ENCODE results near the gene VOPP1.
"Not testable (repeated sequence)": the region's sequence is repeated elsewhere in the genome, so short reads cannot be mapped to it uniquely, and the experiment has no call there.

VOPP1 gene, protein sequence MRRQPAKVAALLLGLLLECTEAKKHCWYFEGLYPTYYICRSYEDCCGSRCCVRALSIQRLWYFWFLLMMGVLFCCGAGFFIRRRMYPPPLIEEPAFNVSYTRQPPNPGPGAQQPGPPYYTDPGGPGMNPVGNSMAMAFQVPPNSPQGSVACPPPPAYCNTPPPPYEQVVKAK
- 64.7 to 106 (median 87.8) reads per million in 3 experiments for total RNA-seq

DNA sequence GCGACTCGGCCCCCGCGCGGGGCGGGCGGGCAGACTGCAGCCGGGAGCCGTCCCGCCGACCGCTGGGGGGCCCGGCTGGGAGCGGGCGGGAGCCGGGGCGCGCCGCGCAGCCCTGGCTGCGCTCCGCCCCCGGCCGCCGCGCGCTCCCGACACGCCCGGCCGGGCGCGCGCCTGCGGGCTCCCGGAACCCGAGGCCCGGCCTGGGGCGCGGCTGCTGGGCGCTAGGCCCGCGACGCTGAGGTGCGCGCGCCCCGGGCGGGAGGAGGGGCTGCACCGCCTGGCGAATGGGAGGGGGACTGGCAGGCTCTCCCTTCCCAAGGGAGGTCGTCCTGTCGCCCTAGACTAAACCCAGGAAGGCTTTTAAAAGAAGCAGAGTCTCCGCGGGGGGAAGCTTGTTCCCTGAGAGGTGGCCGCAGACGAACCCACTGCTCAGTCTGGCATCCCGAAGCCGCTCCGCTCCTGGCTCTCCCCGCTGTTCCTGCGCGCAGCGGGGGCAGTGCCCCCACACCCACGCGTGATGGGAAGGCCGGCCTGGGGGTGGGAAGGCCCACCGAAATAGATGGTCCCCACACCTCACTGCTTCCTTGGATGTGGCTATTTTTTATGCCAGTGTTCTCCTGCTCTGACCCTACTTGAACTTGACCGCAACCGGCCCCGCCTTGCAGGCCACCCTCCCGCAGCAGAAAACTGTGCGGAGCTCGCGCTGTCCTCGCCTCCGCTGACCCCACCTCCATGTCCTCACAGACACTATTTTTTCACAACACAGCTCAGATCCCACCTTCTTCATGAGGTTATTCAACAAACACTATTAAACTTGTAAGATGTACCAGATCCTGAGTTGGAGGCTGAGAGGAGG is at the start of gene VOPP1:
VOPP1 (minus strand) TSS at position 125 of the 856 bp plus-strand sequence. CDS start 178 bp downstream, outside the sequence.
- DNase-seq, result peak; percentile 65

DNA sequence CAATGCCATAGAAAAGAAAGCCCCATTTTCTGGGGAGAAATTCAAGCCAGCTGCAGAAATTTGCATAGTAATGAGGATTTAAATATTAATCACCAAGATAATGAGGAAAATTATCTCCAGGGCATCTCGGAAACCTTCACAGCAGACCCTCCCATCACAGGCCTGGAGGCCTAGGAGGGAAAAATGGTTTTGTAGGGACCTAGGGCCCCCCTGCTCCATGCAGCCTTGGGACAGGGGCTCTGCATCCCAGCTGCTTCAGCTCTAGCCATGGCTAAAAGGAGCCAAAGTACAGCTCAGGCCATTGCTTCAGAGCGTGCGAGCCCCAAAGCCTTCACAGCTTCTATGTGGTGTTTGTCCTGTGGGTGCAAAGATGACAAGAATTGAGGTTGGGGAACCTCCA is 46.6 kb upstream of the VOPP1 start:
- DNase-seq, result no peak

DNA sequence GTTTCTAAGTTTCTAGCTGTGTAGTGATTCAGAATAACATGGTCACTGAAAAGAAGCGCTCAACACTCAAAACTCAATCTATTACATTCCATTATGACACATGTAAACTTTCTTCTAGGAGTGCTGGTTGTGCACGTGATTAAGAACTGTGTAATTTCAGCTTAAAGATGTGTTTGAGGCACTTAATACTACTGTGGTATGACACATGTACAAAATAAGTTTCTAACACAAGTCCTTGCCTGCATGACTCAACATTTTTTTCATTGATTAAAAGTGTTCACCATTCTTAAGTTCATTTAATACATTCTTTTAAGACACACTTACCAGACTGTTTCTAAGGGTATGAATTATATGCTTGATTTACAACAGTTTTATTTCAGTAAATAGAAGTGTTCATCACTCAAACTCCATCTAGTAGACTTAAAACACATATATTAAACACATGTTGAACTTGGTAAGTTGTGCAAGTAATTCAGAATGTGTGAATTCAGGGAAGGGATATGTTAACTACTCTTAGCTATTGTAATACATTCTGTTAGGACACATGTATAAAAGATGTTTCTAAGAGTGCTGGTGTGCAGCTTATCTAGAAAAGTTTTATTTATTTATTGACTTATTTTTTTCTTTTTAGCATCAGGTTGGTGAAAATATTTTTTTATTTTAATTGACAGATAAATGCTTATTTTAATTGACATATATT is 42.2 kb upstream of the VOPP1 start:
- DNase-seq, result not testable (repeated sequence)

DNA sequence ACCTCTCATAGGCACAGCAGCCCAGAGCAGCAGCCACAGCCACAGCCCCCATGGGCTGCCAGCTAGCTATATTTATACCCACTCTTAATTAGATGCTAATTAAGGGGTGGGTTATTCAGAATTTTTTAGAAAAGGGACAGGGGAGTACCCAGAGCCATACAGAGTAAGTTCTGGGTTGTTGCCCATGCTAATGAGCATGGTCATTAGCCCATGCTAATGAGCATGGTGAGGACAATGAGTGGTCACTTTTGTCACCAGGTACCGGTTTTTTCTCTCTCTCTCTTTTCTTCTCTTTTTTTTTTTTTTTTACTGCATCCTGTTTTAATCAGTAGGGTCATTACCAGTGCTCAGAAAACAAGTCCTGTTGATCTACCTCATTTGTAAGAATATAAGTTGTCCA is 37.4 kb upstream of the VOPP1 start:
- DNase-seq, result not testable (repeated sequence)

DNA sequence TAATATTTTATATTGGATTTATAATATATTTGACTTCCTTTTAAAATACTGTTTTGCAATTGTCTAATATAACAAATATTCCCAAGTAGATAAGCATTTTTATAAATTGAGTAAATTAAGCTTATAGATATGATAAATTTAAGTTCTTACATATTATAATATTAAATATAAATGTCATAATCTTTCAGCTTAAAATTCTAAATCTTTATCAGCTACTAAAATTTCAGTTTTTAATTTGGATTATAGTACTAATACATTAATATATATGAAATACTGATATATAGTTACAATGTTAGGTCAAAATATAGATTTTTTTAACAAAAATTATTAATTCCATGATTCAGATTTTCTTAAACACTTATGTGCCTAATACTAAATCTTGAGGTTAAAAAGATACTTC is 33.4 kb upstream of the VOPP1 start:
- not testable (repeated sequence) for DNase-seq

DNA sequence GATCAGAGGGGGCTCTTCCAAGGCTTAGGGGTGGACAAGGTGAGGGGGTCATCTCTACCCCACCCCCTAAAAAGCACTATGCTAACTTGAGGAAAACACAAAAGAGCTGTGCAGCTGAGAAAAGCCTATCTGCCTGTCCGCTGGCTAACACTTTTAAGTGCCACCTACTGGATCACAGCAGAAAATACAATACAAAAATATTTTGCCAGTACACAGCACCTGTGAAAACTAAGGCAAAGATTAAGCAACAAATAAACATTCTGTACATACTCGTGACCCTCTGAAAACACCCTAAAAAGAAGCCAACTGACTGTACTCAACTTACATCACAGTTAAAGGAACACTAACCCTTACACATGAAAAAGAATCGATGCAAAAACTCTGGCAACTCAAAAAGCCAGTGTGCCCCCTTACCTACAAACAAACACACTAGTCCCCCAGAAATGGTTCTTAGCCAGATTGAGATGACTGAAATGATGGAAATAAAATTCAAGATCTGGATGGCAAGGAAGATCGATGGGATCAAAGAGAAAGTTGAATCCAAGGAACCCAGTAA is 25.7 kb upstream of the VOPP1 start:
- peak; percentile 22 for DNase-seq

DNA sequence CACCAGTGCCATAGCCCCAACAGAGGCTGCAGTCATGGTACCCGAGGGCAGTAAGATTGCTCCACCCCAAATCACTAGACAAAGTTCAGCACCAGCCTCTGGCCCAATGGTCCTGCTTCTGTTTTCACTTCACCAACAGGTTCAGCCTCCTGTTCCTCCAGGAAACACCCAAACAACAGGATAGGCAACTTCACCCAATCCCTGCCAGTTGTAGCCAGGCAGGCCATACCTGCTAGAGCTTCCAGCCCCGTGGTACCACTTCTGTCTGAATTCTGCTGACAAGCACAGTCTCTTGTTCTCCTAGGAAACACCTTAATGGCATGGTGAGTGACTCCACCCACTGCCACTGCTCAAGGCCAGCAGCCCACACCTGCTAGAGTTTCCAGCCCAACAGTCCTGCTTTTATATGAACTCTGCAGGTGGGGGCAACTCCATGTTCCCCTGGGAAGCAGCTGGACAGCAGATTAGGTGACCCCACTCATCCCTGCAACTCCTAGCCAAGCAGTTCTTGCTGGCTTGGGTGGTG is 25.0 kb upstream of the VOPP1 start:
- DNase-seq, result not testable (repeated sequence)

DNA sequence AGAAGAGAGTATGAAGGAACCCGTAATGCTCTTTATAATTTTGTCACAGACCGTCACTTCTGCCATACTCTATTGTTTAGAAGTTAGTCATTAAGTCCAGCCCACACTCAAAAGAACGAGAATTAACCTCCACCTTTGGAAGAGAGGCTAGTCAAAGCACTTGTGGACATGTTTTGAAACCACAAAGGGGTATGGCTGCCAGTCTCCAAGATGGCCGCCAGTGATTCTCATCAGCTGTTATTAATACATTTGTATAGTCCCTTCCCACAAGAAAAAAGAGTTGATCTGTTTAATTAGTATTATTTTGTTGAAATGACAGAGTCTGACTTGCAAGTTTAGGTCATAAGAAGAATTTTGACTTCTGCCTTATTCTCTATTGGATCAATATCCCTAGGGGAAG is 23.2 kb upstream of the VOPP1 start:
- no peak for DNase-seq

DNA sequence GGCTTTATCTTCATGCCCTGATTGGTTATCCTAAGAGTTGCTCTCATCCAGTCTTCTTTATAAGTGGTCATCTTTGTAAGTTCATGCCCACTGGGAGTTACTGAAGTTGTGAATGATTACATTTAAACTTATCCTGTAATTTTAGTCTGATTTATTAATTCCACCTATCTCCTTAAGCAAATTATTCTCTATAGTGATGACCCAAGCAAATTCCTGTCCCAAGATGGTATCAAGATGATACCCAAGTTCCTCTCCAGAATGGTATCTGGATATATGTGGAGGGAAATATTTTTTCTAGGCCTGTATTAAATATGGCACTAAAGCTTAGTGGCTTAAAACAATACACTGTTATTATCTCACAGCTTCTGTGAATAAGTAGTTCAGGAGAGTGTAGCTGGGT is 22.6 kb upstream of the VOPP1 start:
- DNase-seq, result no peak

DNA sequence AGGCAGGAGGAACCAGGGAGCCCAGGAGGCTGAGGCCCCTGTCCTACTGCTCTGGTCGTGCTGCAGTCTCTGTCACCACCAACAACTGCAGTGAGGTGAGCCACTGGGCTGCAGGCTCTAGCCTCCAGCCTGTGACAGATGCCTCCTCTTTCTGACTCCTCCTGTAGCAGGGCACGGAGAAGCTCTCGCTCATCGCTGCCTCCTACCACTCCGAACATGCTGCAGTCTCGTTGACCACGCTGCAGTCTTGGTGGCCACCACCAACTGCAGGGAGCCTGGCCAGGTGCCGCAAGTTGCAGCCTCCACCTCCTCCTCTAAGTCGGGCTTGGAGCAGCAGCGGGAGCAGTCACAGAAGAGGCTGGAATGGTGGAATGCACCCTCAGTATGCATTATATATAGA is 22.1 kb upstream of the VOPP1 start:
- no peak for DNase-seq

DNA sequence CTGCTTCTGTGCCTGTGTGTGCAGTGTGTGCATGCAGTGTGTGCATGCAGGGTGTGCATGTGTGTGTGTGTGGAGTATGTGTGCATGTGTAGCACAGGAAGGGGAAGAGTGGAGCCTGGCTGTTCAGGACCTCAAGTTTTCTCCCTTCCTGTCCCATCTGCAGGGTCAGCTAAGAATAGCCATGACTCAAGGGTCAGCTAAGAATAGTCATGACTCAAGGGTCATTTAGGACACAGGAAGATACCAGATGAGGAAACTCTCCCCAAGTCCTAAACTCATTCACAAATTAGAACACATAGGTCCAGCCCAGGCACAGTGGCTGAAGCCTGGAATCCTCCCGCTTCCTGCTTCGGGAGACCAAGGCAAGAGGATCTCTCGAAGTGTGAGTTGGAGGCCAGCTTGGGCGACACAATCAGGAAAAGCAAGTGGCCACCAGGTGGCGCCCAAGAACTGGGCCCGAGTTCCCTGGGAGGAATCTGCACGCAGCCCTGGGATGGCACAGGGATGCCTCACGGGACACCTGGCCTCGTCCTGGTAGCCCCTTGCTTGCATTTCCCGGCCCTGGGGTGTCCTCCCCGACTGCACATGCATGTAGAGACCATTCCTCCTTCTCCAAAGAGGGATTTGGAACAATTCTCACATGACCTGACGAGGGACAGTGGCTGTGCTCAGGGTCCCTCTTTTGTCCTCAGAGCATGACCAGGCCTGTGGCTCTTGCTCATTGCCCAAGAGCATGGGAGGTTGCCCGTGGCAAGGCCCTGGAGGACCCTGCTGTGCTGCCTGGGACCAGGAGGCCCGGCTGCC is 21.4 kb upstream of the VOPP1 start:
- DNase-seq, result peak; percentile 45

DNA sequence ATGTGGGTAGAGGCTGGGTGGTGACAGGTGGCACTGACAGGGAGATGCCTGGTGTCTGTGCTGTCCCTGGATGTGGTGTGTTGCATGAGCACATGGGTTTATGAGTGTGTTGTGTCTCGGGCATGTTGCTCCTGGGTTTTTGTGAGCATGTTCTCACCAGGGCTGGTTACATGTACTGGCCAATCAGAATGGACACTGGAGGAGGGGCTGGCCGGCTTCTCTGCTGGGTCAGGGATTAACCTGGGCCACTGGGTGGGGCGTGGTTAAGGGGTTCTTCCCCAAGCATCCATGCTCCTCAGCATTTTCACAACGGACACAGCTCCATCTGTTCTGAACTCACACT is 20.8 kb upstream of the VOPP1 start:
- DNase-seq, result no peak

DNA sequence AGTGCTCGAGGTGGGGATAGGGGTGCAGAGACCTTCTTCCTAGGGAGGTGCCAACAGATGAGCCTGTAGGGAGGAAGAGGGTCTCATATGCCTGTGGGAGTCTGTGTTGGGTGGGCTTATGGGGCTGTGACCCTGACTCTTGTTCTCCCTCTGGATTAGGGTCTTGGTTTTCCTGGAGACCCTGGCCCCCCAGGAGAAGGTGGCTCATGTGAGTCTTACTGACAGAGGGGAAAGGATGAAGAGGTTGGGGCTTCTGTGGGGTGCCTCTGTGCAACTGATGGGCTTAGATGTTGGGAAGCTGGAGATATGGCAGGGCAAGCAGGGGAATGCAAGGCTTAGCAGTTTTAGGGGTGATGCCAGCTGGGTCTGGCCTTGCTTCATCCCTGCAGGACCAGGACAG is 20.2 kb upstream of the VOPP1 start:
- no peak for DNase-seq

DNA sequence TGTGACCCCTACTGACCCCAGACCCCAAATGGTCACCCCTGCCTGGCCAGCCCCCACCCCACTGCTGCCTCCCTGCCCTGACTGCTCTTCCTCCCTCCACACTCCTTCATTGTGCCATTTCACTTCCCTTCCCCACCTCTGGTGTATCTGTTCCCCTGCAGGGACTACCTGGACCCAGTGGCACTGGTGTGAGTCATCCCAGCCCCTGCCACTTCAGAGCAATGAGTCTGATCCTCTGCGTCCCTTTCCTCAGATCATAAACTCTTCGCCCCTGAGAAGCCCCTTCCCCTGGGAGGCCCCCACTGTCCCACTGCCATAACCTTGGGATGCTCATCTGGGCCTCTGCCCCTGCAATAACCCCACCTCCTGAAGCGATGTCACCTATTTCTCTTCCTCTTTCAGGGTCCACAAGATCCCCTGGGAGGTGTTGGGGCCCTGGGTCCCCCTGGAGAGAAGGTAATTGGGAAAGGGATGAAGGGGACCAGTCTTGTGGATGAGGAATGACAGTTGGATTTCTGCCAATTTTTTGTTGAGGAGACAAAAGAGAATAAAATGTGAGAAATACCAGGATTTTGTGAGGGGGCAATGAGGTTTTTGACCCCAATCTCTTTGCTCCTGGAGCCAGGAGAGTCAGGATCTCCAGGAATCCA is 19.1 kb upstream of the VOPP1 start:
- DNase-seq, result no peak

DNA sequence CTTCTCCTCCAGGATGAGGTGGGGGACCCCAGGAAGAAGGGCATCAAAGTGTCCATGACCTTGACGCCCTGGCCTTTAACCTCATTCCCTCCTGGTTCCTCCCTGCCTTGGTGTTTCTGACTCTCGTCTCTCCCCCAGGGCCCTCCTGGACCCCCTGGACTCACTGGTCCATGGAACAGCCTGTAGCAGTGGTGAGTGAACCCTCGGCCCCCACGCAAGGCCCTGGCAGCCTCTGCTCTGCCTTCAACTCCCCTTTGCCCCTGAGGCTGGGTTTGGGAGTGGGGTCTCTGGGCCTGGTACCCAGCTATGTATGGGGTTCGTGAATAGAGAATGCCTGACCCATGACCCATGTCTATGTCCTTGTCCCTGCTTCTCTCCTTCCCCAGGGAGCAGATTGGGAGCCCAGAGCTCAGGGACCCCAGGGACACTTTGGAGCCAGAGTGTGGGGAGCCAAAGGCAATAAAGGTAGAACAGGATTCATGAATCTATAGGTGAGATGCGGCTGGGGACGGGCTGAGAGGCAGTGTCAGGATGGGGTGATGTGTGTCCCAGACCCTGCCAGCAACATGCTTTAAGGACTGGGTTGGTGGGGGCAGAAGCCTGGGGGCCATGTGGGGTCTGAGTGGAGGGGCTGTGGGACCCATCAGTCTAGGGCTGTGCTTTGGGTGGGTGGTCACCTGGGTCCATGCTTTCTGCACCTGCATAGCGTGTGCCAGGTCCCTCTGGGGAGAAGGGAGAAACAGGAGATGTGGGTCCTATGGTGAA is 18.4 kb upstream of the VOPP1 start:
- DNase-seq, result no peak

DNA sequence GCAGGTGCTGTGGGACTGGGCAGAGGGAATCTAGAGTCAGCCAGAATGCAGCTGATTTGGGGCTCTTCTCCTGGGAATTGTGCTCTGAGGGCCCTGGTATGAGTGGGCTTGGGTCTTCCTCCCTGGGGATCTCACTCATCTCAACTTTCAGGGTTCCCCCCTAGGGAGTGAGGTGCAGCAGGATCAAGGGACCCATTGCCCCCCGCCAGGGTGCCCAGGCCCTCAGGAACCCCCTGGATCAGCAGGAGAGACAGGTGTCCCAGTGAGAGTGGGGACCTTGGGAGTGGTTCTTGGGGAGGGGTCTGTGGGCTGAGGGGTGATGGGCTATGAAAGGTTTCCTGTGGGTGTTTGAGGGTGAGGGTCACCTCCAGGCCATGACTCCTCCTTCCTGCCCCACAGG is 17.6 kb upstream of the VOPP1 start:
- no peak for DNase-seq

DNA sequence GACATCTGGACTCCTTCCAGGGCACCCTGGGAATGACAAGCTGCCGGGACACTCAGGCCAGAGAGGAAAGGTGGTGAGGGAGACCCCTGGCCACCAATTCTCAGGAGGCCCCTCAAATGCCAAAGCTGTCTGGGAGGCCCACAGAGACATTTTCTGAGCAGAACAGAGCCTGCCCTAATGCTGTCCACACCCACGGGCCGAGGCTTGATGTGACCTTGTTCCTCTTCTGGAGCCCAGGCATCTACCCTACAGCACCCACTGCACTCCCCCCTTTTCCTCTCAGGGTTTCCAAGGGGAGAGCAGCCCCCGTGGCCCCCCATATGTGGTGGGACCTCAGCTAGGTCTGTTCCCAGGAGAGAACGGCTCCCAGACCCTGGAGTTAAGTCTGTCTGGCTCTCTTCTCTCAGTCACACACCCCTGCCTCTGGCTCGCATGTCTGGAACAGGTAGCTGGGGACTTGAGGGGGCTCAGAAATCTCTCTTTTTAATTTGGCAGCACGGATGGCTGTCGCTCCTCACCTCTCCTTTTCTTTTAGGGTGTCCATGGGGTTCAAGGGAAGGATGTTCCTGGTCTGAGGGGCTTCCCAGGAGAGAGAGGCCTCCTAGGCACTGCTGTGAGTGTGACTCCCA is 16.8 kb upstream of the VOPP1 start:
- DNase-seq, result no peak

DNA sequence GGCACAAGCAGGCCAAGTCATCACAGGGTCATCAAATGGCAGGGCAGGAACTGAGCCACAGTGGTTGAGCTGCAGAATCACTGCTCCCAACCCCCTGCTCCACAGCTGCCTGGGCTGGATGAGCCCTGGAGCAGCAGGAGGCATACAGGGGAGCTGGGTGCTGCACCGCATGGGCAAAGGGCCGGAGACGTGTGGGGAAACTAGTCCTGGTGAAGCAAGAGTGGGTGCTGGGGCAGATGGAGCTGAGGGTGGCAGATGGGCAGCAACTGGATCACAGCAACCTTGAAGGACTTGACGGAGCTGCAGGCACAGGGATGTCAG is 16.0 kb upstream of the VOPP1 start:
- no peak for DNase-seq

DNA sequence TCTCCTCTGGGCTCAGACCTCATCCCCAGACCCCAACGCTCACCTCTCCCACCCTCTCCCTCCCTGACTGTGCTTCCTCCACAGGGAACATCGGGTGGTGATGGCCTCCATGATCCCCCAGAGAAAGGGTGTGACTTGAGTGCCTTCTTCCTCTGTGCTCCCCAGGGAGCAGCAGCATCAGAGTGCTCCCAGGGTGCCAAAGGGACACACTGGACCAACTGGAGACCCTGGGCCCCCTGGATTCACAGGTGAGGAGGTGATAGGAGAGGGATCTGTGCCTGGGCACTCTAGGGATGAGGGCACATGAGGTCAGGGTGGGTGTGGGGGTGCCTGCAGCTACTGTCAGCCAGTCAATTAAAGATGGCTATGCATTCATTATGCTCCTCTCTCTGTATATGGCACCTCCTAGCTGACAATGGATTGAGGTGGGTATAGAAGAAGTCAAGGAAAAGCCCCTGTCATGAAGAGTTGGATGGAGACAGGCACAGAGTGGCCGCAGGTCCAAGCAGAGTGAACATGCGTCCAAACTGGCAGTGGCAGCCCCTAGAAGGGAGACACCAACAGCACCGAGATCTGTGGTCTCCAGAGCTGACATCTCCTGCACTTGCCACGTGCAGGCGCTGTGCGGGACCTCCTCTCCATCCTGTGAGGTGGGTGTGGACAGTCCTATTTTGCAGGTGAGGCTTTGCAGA is 15.5 kb upstream of the VOPP1 start:
- DNase-seq, result no peak

DNA sequence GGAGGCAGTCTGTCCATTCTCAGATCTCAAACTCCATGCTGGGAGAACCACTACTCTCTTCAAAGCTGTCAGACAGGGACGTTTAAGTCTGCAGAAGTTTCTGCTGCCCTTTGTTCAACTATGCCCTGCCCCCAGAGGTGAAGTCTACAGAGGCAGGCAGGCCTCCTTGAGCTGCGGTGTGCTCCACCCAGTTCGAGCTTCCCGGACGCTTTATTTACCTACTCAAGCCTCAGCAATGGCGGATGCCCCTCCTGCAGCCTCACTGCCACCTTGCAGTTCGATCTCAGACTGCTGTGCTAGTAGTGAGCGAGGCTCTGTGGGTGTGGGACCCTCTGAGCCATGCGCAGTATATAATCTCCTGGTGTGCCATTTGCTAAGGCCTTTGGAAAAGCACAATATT is 10.4 kb upstream of the VOPP1 start:
- DNase-seq, result peak; percentile 23

Data from central memory CD4-positive, alpha-beta T cell (primary cell).